ENCODE data around the gene HOXB4.

The HOXB4 gene

GRCh38 chr17:48590607-48591161 lies 12.5 kb upstream of the HOXB4 start:
- TF ChIP-seq REST (IDR thresholded peaks at IDR 0.05; ENCODE audit: insufficient read depth in 1 of 2, low read depth in 2 of 2, low read length in 2 of 2) (no peak), TAF1 (IDR thresholded peaks at IDR 0.05; ENCODE audit: borderline replicate concordance, insufficient read depth, low read length) (no peak), POLR2AphosphoS5 (IDR thresholded peaks at IDR 0.05; ENCODE audit: low read depth, low read length) (no peak), FOXP2 (optimal IDR thresholded peaks at IDR 0.05; ENCODE audit: borderline replicate concordance, extremely low read depth, extremely low read length, insufficient read depth) (no peak), SIN3A (IDR thresholded peaks at IDR 0.05; ENCODE audit: borderline replicate concordance, insufficient read depth, low read length) (no peak)

DNA sequence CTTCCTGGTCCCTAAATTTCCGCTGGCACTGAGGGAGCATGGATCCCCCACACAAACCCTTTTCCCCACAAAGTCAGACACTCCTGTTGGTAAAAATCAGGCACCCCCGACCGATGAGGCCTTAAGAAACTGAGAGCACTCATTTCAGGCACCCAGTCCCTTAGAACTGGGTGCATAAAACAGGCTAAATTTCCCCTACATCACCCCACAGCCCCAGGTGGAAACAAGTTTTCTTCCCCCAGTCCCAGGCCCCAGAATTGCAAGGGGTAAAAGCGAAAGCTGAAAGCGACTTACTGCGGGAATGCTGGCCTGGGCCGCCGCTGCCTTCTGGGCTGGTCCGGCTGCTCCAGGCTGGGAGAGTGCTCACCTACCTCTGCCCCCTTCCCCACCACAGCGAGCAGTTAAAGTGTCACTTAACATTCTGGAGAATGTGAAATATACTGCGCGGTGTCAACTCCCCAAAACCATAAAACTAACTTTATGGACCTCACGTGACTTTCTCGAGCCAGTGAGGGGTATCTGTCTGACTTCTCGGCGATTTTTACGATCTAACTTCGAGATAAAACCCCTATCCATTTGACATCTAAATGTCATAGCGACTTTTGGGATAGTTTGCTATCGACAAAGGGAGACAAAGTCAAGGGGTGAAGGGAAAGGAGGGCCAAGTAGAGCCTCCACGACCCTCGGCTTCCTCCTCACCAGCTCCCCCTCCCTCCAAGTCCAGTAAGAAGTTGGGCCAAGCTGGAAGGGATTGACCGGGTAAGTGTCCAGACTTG lies 11.9 kb upstream of the HOXB4 start, which contains the start of gene HOXB3:
Gene HOXB3 (minus strand): TSS at position 411 of the 776 bp plus-strand sequence. CDS start 37,767 bp downstream, outside the sequence.
- TF ChIP-seq POLR2AphosphoS5 (IDR thresholded peaks at IDR 0.05; ENCODE audit: low read depth, low read length) (no peak), FOXP2 (optimal IDR thresholded peaks at IDR 0.05; ENCODE audit: borderline replicate concordance, extremely low read depth, extremely low read length, insufficient read depth) (no peak), TAF1 (IDR thresholded peaks at IDR 0.05; ENCODE audit: borderline replicate concordance, insufficient read depth, low read length) (no peak), SIN3A (IDR thresholded peaks at IDR 0.05; ENCODE audit: borderline replicate concordance, insufficient read depth, low read length) (no peak), REST (IDR thresholded peaks at IDR 0.05; ENCODE audit: insufficient read depth in 1 of 2, low read depth in 2 of 2, low read length in 2 of 2) (no peak)

GRCh38 chr17:48589060-48589830 lies 11.1 kb upstream of the HOXB4 start:
- no peak for TF ChIP-seq TAF1 (IDR thresholded peaks at IDR 0.05; ENCODE audit: borderline replicate concordance, insufficient read depth, low read length)
- TF ChIP-seq SIN3A (IDR thresholded peaks at IDR 0.05; ENCODE audit: borderline replicate concordance, insufficient read depth, low read length) = no peak
- no peak for TF ChIP-seq FOXP2 (optimal IDR thresholded peaks at IDR 0.05; ENCODE audit: borderline replicate concordance, extremely low read depth, extremely low read length, insufficient read depth)
- TF ChIP-seq POLR2AphosphoS5 (IDR thresholded peaks at IDR 0.05; ENCODE audit: low read depth, low read length) = no peak

GRCh38 chr17:48588528-48588927 lies 10.4 kb upstream of the HOXB4 start:
- no peak for TF ChIP-seq REST (IDR thresholded peaks at IDR 0.05; ENCODE audit: insufficient read depth in 1 of 2, low read depth in 2 of 2, low read length in 2 of 2)
- TF ChIP-seq SIN3A (IDR thresholded peaks at IDR 0.05; ENCODE audit: borderline replicate concordance, insufficient read depth, low read length) = no peak
- no peak for TF ChIP-seq FOXP2 (optimal IDR thresholded peaks at IDR 0.05; ENCODE audit: borderline replicate concordance, extremely low read depth, extremely low read length, insufficient read depth)
- TF ChIP-seq POLR2AphosphoS5 (IDR thresholded peaks at IDR 0.05; ENCODE audit: low read depth, low read length) = no peak
- no peak for TF ChIP-seq TAF1 (IDR thresholded peaks at IDR 0.05; ENCODE audit: borderline replicate concordance, insufficient read depth, low read length)

DNA sequence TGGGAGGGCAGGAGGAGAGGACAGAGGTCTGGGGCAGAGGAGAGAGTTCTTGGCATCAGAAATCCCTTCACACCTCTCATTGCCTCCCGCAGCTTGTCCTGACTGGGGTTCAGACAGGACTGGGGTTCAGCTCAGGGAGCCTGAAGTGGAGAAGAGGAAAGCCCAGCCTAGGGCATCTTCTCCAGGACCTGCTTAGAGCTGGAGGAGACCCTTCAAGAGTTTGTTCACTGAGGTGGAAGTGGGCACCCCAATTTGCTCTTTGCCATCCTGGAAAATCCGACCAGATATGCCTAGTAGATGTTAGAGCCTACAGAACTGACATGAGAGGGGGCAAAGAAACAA lies 9.9 kb upstream of the HOXB4 start:
- TF ChIP-seq TAF1 (IDR thresholded peaks at IDR 0.05; ENCODE audit: borderline replicate concordance, insufficient read depth, low read length) = no peak
- no peak for TF ChIP-seq SIN3A (IDR thresholded peaks at IDR 0.05; ENCODE audit: borderline replicate concordance, insufficient read depth, low read length)
- no peak for TF ChIP-seq POLR2AphosphoS5 (IDR thresholded peaks at IDR 0.05; ENCODE audit: low read depth, low read length)
- no peak for TF ChIP-seq FOXP2 (optimal IDR thresholded peaks at IDR 0.05; ENCODE audit: borderline replicate concordance, extremely low read depth, extremely low read length, insufficient read depth)
- no peak for TF ChIP-seq REST (IDR thresholded peaks at IDR 0.05; ENCODE audit: insufficient read depth in 1 of 2, low read depth in 2 of 2, low read length in 2 of 2)
